Activated CD4-positive, alpha-beta T cell treated with anti-CD3 and anti-CD28 coated beads, Interleukin-2, amount 50 U/mL, for 24 hours (primary cell): ENCODE results near the gene TBX4.
"Not testable (repeated sequence)": the region's sequence is repeated elsewhere in the genome, so short reads cannot be mapped to it uniquely, and the experiment has no call there.

Experiments used
- DNase-seq, 2 donors: peaks; one replicate each; pipeline ENCODE4 v3.0.0-alpha.2; 2020; ENCODE audit warnings: low read depth in 1 of 2, low spot score in 1 of 2

The TBX4 gene

GRCh38 chr17:61519754-61520440 lies 67.7 kb downstream of the TBX4 start:
- no peak for DNase-seq

- no peak for DNase-seq
Measured at GRCh38 chr17:61520897-61521296, 68.7 kb downstream of the TBX4 start.

- no peak for DNase-seq
Measured at GRCh38 chr17:61522088-61522487, 69.9 kb downstream of the TBX4 start.

- no peak for DNase-seq
Measured at GRCh38 chr17:61524319-61524718, 72.1 kb downstream of the TBX4 start.

GRCh38 chr17:61527441-61527840 lies 75.2 kb downstream of the TBX4 start:
- DNase-seq: not testable (repeated sequence)

- DNase-seq: no peak
Measured at GRCh38 chr17:61528171-61528570, 75.9 kb downstream of the TBX4 start.

- no peak for DNase-seq
Measured at GRCh38 chr17:61531223-61531622, 79.0 kb downstream of the TBX4 start.

- no peak for DNase-seq
Measured at GRCh38 chr17:61532826-61533225, 80.6 kb downstream of the TBX4 start.

GRCh38 chr17:61533797-61534196 lies 81.6 kb downstream of the TBX4 start:
- no peak for DNase-seq

GRCh38 chr17:61534414-61534813 lies 82.2 kb downstream of the TBX4 start:
- DNase-seq: no peak
